Measurements from ENCODE around the gene MORN1.

MORN1 gene

DNA sequence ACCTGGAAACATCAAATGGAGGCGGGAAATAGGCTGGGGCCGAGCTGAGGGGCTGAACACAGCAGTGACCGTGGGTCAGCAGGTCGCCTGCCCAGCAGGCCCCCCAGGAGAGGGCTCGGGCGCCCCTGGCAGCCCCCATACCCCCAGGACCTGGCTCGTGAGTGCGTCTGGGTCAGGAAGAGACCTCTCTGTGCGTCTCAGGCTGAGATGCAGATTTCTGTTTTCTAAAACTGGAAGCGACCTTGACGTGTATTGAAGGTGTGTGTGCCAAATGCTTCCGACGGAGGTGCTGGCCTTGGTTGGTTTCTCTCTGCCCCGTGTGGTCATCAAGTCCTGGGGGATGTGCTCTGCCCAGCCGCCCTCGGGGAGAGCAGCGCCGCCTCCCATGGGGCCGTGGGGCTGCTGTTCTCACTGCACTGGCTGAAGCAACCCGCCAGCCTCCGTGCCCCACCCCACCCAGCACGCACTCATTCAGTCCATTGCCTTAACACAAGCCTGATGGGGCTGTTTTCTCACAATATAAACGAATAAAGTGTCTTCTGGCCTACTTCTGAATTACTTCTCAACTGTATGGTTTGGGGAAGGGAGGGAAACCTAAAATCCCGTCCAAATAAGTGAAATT is 13.6 kb upstream of the MORN1 start:
- no peak for DNase-seq (ENCODE audit: low read depth)

DNA sequence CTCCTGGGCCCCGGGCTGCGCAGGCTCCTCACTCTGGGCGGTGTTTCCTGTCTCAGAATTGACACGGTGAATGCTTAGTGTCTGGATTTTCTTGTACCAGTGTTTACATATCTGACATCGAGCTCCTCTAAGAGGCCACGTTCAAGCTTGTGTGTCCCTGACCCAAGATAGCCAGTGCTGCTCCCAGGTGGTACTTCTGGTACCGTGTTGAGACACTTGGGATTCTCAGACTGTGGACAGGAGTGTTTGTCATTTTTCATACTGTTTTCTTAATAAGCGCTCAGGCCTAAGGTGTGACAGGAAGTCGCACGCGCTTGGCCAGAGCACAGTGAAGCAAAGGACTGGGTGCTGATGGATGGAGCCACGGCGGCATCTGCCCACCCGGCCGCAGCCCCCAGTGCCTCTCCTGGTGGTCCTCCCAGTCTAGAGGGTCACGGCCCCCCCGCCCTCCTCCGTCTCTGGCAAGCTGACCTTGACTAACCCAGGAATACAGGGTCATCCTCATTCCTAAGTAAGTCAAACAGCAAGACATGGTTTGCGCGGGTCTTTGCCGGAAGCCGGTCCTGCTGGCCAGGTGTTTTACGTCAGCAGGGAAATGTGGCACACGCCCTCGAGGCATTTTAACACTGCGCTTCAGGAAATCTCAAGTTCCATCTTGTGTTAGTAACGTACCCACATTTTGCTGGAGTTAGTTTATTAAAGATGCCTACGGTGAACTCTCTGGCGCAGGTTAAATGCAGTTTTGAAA is 13.0 kb upstream of the MORN1 start:
- no peak for DNase-seq (ENCODE audit: low read depth)

DNA sequence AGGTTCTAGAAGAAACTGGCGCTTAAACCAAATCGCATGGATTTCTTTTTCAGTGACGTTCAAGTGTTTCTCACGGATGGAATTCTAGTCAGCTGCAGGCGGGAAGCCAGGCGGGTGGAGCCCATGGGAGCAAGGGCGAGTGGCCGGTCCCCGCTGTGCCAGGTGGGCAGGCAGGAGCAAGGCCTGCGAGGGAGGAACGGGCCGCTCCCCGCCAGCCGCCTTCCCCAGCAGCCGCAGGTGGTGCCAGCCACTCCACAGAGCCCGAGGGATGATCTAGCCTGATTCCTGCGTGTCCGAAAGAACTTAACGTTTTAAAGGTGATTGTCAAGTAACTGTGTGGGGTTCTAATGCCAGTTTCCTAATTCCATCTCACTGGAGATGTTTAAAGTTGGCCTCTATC is 11.9 kb upstream of the MORN1 start:
- no peak for DNase-seq (ENCODE audit: low read depth)

DNA sequence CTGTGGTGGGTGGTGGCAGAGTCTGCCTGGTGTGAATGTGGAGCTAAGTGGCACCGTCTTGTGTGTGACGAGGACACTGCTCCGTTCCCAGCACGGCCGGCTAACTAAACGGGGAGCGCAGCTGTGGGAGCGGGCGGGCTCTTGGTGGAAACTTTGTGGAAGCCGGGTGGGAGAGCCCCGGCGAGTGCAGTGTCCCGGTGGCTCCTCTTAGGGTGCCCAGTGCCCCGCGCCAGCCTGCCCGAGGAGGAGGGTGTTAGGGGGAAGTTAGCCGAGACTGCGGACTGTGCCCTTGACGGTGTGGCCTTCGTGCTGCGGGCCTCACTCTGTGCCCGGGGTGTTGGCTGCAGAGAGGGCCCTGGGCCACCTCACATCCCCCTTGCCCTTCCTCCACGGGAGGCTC is 11.1 kb upstream of the MORN1 start:
- no peak for DNase-seq (ENCODE audit: low read depth)

DNA sequence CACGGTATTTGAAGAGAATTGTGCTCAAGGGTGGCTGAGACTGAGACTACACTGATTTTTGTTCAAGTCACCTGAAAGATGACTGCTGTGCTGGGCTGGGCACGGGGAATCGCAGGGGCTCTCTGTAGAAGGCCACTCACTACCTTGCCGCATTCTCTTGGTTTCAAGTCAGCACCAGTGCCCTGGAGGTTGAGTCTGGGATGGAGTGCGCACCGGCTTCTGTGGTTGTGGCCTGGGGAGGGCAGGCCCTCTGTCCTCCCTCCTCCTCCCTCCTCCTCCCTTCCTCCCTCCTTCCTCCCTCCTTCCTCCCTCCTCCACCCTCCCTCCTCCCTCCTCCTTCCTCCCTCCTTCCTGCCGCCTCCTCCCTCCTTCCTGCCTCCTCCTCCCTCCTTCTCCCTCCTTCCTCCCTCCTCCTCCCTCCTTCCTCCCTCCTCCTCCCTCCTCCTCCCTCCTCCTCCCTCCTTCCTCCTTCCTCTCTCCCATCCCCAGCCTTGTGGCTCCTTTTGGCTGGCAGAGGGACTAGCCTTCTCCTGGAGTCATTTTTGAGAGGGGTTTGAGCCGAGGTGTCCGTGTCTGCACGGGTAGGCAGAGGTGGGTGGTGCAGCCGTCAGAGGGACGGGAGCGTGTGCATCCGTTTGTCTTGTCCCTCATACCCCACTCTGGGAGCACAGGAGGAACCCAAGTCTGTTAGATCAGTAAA is 9.7 kb upstream of the MORN1 start:
- no peak for DNase-seq (ENCODE audit: low read depth)

DNA sequence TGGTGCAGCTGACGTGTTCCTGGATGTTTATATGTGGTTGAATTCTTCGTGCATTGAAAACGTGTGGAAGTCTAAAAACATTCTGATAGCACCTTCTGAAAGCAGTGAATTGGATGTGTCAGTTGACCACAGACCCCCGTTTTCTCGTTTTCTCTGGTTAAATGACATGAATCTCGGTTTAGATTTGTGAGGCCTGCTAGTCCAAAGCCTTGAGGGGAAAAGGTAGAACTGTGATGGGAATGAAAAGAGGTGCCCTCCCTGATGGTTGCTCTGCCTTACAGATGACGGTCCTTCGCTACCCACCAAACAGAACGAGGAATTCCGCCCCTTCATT is 9.2 kb upstream of the MORN1 start:
- no peak for DNase-seq (ENCODE audit: low read depth)

DNA sequence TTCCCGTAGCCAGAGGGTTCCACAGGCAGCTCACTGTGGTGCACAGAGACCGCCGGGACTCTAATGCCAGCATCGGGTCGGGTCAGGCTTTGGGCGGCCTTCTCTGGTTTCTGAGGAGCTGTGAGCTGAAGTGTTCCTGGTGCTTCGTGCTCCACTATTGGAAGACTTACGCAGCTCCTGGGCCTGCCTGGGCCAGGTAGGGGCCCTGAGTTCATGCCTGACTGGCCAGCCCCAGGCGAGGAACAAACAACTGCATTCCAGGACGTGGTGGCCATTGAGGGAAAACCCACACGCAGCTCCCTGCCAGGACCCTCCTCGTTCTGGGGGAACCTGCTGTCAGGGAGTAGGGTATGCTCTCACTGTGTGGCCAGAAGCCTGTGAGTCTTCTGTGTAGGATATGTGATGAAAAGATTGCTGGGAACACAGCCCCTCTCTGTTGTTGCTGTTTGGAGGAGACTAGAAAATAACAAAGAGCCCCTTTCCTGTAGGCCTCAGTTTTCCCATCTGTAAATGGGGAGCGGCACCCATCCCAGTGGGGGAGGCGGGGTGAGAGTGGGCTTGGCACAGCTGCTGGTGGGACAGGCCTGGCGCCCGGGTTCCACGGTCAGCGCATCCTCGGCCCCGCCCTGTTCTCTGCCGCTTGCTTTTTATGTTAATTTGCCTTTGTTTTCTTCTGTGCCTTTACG is 8.7 kb upstream of the MORN1 start:
- no peak for DNase-seq (ENCODE audit: low read depth)

DNA sequence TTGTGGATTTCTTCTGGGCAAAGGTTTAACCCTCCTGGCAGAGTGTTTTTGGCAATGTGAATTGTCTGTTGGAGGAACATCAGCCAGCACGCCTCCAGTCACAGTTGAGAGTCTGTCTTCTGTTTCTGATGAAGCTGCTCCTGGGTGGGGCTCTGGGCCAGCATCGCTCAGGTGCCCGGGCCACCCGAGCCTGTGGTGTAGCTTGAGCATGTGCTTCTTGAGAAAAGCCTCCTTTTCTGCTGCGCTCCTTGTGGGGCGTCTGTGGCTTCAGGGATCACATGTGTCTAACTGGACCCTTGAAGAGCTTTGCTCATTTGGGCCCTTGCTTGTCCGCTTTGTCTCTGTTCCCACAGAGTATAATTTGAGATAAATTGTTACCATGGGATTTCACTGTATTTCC is 7.5 kb upstream of the MORN1 start:
- no peak for DNase-seq (ENCODE audit: low read depth)

DNA sequence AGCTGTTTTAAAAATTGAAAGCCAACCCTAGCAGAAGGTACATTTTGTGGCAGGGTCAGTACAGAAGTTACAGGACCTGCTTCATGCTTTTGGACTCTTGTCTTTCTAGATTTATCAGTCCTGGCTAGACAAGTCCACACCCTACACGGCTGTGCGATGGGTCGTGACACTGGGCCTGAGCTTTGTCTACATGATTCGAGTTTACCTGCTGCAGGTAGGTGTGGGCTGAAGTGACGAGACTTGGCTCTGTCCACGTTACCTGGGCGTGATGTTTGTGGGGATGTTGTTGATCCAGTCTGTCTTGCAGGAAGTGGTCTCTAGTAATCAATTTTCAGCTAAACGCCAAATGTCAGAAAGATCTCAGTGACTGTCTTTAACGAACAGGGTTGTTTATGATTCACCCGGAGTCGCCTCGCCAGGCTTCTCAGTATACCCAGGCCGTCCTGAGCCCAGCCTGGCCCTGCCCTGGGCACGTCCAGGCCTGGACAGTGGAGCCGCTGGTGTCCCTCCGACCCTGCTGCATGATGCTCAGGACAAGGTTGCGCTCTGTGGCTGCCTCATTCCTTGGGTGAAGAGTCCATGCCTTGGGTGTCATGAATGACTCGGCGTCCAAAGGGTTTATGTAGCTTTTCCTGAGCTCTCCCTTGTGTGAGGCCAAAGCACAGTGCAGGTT is 5.8 kb upstream of the MORN1 start:
- DNase-seq (ENCODE audit: low read depth) = no peak

DNA sequence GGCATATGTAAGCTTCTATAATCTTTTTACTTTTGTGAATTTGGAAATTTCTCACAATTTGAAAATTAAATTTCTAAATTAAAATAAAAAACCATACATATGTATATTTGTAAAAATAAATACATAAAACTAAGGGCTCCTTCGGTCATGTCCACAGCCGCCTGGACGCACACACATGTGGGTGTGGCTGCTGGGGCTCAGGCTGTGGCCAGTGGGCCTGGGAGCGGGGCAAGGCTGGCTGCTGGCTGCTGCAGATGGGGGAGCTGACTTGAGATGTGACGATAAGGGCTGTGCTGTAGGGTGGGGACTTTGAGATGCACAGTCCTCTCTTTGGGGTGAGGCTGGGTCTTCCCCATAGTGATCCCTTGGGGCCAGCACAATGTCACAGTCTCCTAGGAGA is 5.1 kb upstream of the MORN1 start:
- DNase-seq (ENCODE audit: low read depth) = no peak

DNA sequence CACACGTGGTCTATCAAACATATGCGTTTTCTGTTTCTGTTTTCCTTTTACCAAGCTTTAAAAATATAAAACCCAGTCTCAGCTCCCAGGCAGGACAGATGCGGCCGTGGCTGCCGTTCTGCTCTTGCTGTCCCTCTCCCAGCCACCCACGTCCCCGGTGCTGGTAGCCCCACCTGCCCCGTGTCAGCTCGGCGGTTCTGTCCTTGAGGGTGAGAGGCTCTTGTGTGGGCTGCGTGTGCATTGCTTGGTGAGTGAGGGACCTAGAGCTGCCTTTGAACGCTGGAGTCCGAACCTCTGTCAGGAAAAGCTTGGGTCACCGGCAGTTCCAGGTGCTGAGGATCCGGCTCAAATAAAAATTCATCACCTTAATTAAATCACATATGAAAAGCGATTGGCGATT is 4.7 kb upstream of the MORN1 start:
- no peak for DNase-seq (ENCODE audit: low read depth)

DNA sequence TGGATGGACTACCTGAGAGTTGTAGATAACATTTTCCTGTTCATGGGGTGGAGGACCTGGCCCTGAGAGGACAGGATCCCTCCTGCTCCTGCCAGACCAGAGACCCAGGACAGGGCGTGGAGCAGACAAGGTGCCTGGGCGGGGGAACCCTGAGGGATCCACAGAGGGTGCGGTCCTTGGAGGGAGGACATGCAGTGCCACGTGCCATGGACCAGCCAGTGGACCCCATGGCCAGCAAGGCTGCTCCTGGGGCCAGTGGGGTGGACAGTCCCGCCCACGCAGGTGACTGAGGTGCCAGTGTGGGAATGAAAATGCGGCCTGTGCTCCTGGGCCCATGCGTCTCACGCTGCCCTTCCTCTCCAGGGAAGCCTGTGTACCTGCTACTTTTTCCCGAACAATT is 3.9 kb upstream of the MORN1 start:
- no peak for DNase-seq (ENCODE audit: low read depth)

DNA sequence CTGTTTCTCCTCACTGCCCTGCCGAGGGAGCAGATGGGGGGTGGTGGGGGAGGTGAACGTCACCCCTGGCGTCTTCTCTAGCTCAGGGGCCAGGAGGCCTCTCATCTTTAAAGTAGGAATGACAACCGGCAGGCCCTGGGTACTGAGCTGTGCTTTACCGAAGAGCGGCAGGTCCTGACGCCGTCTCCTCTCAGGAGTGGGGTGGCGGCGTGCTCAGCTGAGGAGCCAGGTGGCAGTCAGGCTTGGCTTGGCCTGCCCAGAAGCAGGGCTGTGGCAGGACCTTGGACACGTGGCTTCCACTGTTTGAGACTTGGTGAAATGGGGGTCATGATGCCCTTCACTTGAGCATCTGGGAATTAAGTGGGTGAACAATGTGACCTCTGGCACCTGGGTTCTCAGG is 3.4 kb upstream of the MORN1 start:
- DNase-seq (ENCODE audit: low read depth) = no peak

DNA sequence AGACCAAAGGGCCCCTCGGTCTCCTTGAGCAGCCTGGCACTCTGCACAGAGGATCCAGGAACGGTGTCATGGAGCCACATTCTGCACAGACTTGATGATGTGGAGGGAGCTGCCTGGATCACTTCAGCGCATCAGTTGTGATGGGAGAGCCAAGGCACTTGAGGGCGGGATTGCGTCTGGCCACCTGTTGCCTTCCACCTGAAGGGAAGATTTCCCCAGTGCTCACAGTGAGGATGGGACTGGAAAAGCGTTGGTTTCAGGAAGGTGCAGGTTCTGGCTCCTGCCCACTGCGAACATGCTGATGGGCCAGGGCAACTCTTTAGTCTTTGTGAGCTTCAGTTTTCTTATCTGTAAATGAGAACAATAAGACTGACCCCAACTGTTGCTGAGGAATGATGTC is 2.9 kb upstream of the MORN1 start:
- no peak for DNase-seq (ENCODE audit: low read depth)

DNA sequence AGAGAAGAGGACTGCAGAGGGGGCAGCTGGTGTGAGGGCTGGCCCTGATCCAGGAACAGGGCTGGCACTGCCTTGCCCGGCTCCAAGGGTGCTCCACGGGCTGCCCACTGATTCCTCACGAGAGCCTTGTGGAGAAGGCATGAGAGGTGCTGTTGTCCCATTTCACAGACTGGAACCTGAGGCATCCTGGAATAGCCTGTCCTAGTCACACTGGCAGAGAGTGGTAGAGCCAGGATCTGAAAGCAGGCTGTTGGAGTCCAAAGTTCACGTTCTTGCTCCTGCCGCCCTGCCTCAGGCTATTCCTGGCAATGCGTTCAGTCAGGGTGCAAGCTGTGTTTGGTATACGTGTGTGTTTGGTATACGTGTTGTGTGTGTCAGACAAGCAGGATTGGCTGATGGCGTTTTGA is 2.1 kb upstream of the MORN1 start:
- DNase-seq (ENCODE audit: low read depth) = no peak

DNA sequence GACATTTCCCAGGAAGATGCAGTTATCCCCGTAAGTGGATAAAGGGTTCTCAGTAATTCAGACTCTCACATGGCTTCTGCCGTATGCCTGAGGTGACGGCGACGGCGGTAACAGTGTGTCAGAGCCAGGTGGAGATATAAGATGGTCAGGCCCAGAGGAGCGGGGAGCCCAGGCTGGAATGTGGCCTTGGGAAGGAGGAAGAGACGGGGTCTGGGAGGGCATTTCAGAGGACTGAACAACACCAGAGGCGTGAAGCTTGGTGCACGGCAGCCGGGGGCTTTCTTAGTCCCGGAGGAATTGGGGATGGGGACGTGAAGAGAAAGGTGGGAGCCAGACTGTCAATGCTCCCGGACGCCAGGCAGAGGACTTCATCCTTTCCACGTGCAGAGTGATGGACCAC is 1.3 kb upstream of the MORN1 start:
- no peak for DNase-seq (ENCODE audit: low read depth)

DNA sequence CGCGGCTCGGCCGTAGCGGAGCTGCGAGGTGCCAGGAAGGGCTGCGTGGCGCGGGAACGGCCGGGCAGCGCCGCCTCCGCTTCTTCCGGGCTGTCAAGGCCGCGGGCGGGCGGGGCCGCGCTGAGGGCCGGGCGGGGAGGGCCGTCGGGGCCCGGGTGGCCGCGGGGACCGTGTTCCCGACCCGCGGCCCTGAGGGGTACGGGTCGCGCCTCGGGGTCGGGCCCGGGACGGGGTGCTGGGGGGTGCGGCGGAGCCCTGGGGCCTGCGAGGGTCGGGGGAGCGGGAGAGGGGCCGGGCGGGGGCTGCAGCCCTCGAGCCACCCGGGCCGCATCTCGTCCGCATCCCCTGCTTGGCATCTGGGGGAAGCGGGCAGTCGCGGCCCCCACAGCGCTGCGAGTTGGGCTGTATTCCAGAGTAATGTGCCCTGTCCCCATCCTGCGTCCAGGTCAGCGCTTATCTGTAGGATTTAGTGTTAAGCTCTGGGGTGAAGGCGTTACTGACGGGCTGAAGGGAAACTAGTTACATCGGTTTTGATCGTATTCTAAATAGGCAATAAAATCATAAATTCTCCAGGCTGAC is 666 bp upstream of the MORN1 start:
- no peak for DNase-seq (ENCODE audit: low read depth)

DNA sequence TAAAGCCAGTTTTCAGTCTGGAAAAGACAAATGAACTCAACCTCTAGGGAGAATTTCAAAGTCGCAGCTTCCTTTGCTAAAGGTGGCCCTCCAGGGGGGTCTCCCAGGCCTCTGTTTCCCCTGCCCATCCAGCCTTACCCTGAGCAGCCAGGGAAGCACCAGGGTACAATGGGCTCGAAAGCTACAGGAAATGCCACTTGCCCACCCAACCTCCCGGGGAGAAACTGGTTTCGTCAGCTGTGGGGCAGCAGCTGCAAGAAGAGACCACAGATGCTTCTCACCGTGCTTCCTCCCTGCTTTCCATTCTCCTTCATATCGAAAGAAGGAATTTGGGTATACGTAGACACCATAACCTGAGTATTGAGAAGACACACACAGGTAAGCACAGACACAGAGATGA is 1.7 kb downstream of the MORN1 start:
- no peak for DNase-seq (ENCODE audit: low read depth)

DNA sequence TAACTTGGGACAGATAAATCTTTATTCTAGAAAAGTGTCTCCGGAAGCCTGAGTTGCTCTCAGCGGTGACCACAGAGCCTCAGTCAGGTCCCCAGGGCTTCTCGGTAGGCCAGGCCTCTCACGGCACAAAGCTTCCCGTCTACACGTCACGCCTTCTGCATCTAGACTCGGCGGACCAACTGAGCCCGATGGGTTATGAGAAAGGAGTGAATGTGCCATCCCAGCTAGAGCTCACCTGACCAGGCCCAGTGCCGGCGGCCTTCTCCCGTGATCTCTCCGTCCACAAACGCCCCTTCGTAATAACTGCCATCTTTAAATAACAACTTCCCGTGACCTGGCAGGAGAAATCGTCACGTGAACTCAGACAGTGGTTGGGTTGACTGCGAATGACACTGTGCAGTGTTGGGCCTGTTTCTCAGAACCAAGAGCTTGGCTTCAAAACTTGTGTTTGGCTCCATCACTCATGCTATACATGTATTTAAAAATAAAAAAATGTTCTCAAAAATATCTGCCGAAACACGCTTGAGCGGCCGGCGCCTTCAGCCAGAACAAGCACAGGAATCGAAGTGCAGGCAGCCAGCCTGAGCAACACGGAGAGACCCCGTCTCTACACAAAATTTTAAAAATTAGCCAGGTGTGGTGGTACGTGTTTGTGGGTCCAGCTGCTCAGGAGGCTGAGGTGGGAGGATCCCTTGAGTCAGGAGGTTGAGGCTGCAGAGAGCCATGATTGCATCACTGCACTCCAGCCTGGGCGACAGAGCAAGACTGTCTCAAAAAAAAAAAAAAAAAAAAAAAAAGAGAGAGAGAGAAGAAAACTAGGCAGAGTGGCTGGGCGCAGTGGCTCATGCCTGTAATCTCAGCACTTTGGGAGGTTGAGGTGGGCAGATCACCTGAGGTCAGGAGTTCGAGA is 3.1 kb downstream of the MORN1 start:
- DNase-seq (ENCODE audit: low read depth) = no peak

DNA sequence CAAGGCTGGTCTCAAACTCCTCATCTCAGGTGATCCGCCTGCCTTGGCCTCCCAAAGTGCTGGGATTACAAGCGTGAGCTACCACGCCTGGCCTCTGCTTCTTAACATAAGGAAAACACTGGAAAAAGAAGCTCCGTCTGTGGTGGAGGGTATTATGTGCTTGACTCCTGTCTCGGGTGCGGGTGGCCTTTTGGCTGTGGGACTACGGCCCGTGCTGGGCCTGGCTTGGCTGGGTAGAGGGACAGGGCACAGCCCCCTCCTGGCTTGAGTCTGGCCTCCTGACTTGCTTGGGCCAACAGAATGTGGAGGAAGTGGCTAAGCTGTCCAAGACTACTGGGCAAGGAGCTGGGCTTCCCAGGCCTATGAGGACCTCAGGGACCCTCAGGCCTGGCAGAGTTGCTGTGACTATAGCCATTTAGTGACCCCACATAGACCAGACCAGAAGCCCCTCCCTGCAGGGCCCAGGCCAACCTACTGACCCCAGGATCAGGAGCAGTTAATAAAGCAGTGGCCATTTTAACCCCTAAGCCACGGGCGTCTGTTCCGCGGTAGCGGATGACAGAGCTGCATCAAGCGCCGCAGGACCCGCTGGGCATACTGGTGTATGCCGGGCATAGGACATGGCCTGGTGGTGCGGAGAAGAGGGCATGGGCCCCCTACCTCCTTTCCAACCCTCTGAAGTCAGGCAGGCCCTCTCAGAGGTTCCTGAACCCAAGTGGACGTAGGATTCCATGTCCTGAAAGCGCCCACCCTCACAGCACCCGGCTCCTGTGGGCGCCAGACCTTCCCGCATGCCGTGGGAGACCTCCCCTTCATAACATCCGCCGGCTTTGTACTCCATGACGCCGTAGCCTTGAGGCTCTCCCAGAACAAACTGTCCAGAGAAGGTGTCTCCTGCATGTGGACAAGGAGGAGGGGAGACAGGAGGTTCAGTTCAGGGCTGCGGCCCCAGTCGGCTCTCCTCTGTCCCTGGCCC is 4.4 kb downstream of the MORN1 start:
- no peak for DNase-seq (ENCODE audit: low read depth)

Data from ELR (cell line).